GM19467 (cell line): Measurements from ENCODE around the gene EFCAB8.

Experiments used
- ATAC-seq: cut with Tn5 transposase; IDR thresholded peaks from one replicate; pipeline ENCODE4 v1.9.1; 2021; ENCODE audit warnings: mild to moderate bottlenecking, moderate library complexity; ENCODE audit not compliant: unreplicated experiment

Gene EFCAB8

DNA sequence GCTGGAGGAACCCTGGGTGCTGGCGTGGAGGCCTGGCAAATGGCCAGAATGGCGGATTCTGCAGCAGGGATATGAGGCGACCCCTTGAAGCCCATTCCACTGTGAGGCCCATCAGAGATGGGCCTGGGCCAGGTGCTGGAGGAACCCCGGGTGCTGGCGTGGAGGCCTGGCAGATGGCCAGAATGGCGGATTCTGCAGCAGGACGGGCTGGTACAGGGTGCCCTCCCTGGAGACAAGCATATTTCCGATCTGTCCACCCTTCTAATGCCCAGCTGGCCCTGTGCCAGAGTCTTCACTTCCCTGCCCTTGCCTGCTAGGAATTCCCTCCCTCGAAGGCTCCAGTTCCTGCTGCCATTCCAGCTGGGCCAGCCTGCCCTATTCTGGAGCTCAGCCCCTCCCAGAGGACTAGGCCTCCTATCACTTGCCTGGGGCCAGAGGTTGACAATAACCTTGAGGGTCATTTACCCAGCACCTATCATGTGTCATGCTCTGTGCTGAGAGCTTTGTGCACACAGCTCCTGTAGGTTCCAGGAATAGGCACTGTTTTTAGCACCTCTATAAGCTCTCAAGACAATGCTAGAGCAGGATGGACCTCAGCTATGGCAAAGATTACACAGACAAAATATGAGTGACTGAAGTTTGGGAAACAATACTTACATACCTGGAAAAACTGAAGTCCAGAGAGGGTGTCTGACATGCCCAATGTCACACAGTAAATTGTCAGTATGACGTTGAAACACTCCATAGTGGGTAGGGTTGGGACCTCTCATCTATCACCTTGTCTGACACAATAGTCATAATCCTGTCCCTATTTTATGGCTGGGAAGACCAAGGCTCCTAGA lies 124.1 kb downstream of the EFCAB8 start:
- no peak for ATAC-seq

- no peak for ATAC-seq
These were observed 124.9 kb downstream of the EFCAB8 start for GRCh38 chr20:32983459-32984112.

DNA sequence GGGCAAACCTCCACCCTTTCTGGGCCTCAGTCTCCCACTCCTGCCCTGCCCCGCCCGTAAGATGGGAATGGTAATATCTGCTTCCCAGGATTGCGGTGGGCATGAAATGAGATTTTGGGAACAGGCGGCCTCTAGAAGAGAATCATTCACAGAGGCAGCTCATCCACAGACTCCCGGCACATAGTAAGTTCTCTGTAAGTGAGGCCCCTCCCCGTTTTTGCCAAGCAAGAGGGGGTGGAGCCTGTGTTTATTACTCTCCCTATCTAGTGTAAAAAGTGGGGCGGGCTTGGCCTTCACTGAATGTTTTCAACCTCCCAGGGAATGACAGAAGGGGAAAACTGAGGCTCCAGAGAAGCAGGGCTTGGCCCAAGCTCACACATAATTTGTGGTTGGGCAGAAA lies 125.5 kb downstream of the EFCAB8 start:
- ATAC-seq: no peak

GRCh38 chr20:32984631-32985354 lies 126.1 kb downstream of the EFCAB8 start:
- no peak for ATAC-seq

- ATAC-seq: no peak
These were observed 126.9 kb downstream of the EFCAB8 start for GRCh38 chr20:32985596-32985995.

GRCh38 chr20:32986331-32986966 lies 127.7 kb downstream of the EFCAB8 start:
- no peak for ATAC-seq

DNA sequence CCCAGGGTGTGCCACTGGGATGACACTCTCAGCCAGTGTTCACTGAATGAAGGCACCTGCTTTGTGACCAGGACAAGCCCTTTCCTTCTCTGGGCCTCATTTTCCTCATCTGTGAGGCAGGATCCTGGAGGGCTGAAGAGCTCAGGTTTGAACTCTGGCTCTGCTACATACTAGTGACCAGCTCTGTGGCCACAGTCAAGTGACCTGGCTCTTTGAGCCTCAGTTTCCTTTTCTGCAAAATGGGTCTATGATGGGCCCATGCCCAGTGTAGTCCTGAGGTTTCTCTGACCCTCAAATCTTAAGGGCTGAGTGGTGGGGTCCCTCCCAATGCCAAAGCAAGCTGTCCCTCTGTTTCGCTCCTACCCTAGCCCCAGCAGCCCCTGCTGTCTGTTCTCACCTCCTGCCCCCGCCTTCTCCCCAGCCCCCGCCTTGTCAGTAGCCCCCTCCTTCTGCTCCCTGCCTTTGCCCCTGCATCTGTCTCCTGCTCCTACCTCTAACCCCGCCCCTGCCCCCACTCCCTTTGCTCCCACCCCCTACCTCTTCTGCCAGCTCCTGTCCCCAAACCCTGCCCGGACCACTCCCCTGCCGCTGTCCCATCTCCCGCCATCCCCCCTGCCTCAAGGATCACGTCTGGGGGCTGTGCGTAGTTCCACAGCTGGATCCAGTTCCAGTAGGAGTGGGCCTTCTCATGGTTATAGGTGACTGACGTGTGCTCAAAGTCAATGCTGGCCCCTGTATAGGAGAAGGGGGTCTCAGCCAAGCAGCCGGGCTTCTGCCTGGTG lies 128.5 kb downstream of the EFCAB8 start:
- ATAC-seq: no peak

DNA sequence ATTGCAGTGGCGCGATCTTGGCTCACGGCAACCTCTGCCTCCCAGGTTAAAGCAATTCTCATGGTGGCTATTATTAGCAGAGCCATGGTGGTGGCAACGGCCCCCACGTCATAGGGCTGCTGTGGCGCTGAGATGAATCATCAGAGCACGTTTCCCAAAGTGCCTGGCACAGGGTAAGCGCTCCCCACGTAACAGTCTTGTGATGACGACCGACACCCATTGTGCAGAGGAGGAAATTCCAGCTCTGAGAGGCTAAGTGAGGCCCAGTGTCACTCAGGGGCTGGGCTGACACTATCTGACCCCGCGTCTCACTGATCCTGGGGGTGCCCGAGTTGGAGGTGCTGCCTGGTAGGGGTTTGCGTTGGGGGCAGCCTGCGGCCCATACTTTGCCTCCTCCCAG lies 129.3 kb downstream of the EFCAB8 start:
- ATAC-seq: no peak

DNA sequence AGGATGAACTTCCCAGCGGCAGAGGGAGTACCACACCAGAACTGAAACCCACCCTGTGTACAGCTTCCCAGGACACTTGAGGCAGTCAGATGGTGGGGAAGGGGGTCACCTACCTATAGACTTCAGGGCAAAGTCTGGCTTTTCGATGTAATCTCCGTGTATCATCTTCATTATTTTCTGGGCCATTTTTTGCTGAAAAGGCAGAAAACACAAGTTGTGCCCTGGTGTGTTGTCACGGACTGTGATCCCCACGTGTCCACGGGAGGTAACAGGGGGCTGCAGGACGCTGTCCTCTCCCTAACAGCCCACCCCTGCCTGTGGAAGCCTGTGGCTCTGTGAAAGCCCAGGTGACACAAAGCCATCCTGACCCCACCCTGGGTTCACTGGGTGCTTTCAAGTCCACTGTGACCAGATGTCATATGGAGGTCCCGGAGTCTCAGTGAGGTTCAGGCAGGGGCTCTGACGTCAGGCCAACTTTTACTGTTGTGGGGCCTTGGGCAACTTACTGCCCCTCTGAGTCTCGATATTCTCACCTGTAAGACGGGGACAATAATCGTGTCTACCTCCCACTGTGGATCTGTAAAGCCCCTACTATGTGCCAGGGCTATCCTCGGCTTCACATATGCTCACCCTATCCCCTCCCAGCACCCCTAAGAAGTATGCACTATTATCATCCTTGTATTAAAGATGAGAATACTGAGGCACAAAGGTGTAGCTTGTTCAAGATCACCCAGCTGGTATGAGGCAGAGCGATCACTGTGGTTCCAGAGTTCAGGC lies 131.0 kb downstream of the EFCAB8 start:
- no peak for ATAC-seq

GRCh38 chr20:32990426-32990825 lies 131.7 kb downstream of the EFCAB8 start:
- ATAC-seq: no peak

DNA sequence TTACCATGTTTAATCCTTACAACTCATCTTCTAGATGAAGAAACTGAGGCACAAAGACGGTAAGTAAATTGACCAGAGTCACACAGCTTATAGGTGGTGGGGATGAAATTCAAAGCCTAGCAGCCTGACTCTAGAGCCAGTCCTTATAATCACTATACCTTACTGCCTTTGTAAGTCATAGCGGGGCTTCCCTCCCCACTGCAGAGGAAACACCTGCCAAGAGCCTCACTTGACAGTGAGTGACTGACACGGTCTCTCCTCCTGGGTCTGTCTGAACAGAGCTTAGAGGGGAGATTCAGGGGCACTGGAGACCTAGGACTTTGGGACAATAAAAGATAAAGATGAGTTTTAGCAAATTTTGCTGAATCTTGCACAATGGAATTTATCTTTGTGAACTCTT lies 132.7 kb downstream of the EFCAB8 start:
- ATAC-seq: no peak

DNA sequence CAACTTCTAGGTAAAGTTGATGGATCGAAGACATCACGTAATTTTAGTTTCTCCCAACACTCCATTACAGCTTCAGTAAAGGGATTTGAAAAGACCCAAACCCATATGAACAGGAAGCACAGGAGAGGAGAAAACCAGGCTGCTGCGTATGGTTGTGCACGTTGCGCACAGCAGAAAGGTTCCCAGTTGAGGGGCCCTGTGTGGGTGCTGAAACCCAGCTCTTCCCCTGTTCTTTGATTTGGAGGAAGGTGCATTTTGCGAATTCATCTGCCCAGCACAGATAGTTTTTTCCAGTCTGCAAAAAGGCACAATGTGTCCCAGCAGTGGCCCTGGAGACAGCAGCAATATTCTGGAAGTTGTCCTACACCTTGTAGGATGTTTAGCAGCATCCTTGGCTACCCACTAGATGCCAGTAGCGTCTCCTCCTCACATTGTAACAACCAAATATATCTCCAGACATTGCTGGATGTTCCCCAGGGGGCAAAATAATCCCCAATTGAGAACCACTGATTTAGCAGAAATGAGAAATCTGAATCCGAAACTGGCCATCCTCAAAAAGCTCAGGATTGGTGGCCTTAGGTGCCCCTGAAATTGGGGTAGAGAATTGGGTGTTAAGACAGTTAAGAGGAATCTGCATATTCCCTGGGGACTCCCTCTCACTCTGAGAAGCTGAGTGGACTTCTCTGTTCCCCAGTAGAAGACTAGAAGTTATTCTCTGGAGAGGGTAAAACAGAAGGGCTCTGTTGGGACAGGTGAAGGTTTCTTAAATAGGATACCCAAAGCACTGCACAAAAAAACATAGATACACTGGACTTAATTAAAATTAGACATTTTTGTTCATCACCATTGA lies 133.3 kb downstream of the EFCAB8 start:
- ATAC-seq: no peak

DNA sequence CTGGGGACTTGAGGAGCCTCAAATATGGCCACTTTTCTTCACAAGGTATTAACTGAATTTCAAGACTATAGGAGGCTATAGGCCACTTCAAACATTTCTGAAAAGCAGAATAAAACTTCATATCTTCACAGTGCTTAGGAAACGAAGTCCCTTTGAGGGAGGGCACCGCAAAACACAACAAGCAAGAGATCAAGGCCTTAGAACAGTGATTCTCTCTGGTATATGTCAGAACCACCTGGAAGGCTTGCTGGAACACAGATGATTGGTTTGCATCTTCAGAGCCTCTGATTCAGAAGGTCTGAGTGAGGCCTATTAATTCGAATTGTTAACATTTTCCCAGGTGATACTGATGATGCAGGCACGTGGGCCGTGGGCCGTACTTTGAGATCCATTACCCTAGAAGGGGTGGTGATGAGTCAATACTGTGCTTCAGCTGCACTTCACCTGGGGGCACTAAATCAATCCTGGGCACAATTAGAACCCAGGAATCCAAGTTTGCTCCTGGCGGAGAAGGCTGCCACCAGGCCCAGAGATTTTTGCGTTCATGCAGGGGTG lies 134.8 kb downstream of the EFCAB8 start:
- no peak for ATAC-seq

DNA sequence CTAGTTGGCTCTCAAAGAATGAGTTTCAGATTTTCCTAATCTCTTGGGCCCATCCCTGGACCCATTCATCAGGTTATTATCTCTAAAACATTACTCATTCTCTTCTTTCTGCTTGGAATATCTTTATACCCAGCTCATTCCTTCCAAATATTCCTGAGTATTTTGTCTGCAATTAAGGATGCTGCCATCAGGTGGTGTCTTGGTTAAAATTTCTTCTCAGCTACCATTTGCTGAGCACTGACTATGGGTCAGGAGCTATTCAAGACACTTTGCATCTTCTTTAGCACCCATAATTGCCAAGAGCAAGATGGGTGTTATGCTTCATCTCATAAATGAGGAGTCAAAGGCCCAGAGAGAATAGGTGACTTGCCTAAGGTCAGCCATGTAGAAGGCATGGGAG lies 137.1 kb downstream of the EFCAB8 start:
- no peak for ATAC-seq

- ATAC-seq: no peak
These were observed 138.7 kb downstream of the EFCAB8 start for GRCh38 chr20:32997431-32997830.

- no peak for ATAC-seq
These were observed 141.0 kb downstream of the EFCAB8 start for GRCh38 chr20:32999603-33000250.

GRCh38 chr20:33000802-33001466 lies 142.2 kb downstream of the EFCAB8 start:
- ATAC-seq: no peak
